ENCODE data around the gene SLC30A1.

DNA sequence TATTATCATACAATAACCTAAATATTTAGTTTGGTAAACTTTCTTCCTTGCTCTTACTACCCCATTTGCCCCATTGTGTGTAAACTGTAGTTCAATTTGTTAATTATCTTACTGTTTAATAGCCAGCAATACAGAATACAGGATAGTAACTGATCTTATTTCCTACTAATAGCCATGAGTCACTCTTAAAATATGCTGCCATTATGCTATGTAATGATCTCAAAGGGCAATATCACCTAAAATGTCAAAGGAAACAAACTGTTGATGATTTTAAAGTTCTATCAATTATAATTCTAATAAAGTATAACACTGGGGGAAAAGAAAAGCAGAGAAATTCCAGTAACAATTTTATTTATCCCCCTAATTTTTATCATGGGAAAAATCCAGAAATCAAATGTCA, 4.3 kb downstream of the SLC30A1 start:
- TF ChIP-seq EZH2 (IDR thresholded peaks at IDR 0.05; ENCODE audit: insufficient read depth, poor library complexity, severe bottlenecking), result no peak
- no peak for TF ChIP-seq EZH2phosphoT487 (IDR thresholded peaks at IDR 0.05; ENCODE audit: insufficient read depth, low read depth)
